Effector memory CD4-positive, alpha-beta T cell (primary cell): ENCODE results near the gene RNASEL.

ENCODE experiments used
- DNase-seq, 3 donors: peaks; one replicate each; pipeline ENCODE4 v3.0.0-alpha.2; 2020
- H3K27ac ChIP-seq: 2 replicates; pipeline ENCODE4 v1.7.0; 2013; ENCODE audit warnings: mild to moderate bottlenecking, low read length, moderate library complexity; ENCODE audit not compliant: insufficient read depth, poor library complexity, severe bottlenecking
- H3K27me3 ChIP-seq: replicated peaks from 2 replicates; pipeline ENCODE4 v1.7.0; 2013; ENCODE audit warnings: mild to moderate bottlenecking, low read length; ENCODE audit not compliant: insufficient read depth, control insufficient read depth, poor library complexity, severe bottlenecking
- H3K36me3 ChIP-seq: 2 replicates; pipeline ENCODE4 v1.7.0; 2013; ENCODE audit warnings: mild to moderate bottlenecking, low read length, moderate library complexity; ENCODE audit not compliant: control insufficient read depth, insufficient read depth
- H3K4me1 ChIP-seq: 2 replicates; pipeline ENCODE4 v1.7.0; 2013; ENCODE audit warnings: low read length, mild to moderate bottlenecking; ENCODE audit not compliant: control insufficient read depth, insufficient read depth, poor library complexity, severe bottlenecking
- H3K4me3 ChIP-seq: 2 replicates; pipeline ENCODE4 v1.7.0; 2013; ENCODE audit warnings: low read length, low read depth, mild to moderate bottlenecking; ENCODE audit not compliant: insufficient read depth, poor library complexity, severe bottlenecking
- H3K9me3 ChIP-seq: 2 replicates; pipeline ENCODE4 v1.7.0; 2013; ENCODE audit warnings: mild to moderate bottlenecking, low read length, moderate library complexity; ENCODE audit not compliant: control insufficient read depth

The RNASEL gene

DNA sequence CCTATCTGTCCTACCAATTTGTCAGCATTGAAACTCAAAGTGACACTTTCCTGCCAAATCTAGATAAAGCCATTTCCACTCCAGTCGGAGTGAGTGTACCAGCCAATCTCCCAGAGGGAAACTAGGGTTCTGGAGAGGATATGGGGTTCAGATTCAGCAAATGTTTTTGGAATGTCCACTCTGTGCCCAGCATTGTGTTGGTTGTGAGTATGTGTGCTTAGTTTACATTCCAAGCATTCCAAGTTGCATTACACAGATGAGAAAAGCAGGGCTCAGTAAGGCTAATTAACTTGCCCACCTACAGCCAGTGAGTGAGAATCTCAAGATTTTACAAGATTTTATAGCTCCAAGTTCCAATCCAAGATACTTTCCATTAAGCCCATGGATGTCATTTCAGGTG lies 41.5 kb upstream of the RNASEL start:
- no peak overlapping the region for H3K27ac ChIP-seq
- no peak overlapping the region for H3K4me3 ChIP-seq
- peaks cover 14% of the 10 kb centered on the region for H3K4me1 ChIP-seq
- no peaks in the 10 kb centered on the region for H3K9me3 ChIP-seq
- no peak for DNase-seq
- H3K36me3 ChIP-seq, result no peaks in the 10 kb centered on the region
- no peaks in the 10 kb centered on the region for H3K27me3 ChIP-seq

GRCh38 chr1:182629499-182630096 lies 40.5 kb upstream of the RNASEL start:
- Histone ChIP-seq H3K27ac (no peak overlapping the region), H3K9me3 (no peaks in the 10 kb centered on the region), H3K27me3 (no peaks in the 10 kb centered on the region), H3K4me1 (peaks cover 14% of the 10 kb centered on the region), H3K4me3 (no peak overlapping the region), H3K36me3 (no peaks in the 10 kb centered on the region)
- DNase-seq, result peak; percentile 33 to 58 (median 55)

DNA sequence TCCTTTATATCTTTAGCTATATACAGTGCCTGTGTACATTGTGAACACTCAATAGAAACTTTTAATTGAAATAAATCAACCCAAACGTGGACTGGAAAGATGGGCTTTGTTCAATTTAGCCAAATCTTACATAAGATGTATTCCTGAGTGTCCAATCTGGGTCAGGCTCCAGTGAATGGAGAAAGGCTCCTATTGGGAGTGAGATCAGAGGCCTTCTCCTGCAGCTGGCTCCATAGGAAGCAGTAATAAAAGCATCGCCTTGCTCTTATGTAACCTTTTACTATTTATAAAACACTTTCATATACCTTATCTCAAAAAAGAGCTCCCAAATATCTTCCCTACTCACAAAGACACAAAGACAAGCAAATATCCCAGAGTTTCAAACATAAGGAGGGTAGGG lies 40.0 kb upstream of the RNASEL start:
- Histone ChIP-seq H3K4me1 (peaks cover 14% of the 10 kb centered on the region), H3K36me3 (no peaks in the 10 kb centered on the region), H3K27me3 (no peaks in the 10 kb centered on the region), H3K27ac (no peak overlapping the region), H3K4me3 (no peak overlapping the region), H3K9me3 (no peaks in the 10 kb centered on the region)
- DNase-seq, result no peak

GRCh38 chr1:182628657-182629056 lies 39.6 kb upstream of the RNASEL start:
- Histone ChIP-seq H3K9me3 (no peaks in the 10 kb centered on the region), H3K27me3 (no peaks in the 10 kb centered on the region), H3K27ac (no peak overlapping the region), H3K36me3 (no peaks in the 10 kb centered on the region), H3K4me3 (no peak overlapping the region), H3K4me1 (peaks cover 14% of the 10 kb centered on the region)
- no peak for DNase-seq

- Histone ChIP-seq H3K27ac (no peak overlapping the region), H3K4me1 (peaks cover 14% of the 10 kb centered on the region), H3K4me3 (no peak overlapping the region), H3K9me3 (no peaks in the 10 kb centered on the region), H3K27me3 (no peaks in the 10 kb centered on the region), H3K36me3 (no peaks in the 10 kb centered on the region)
- DNase-seq, result no peak
Measured at GRCh38 chr1:182627622-182628021, 38.6 kb upstream of the RNASEL start.

DNA sequence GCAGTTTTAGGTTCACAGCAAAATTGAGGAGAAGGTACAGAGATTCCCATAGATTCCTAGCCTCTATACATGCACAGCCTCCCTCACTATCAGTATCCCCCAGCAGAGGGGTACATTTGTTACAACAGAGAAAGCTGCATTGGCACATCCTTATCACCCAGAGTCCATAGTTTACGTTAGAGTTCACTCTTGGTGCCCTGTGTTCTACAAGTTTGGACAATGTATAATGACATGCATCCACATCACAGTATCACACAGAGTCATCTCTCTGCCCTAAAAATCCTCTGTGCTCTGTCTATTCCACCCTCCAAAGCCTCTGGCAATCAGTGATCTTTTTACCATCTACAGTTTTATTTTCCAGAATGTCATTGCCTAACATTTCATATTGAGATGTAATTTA lies 37.5 kb upstream of the RNASEL start:
- Histone ChIP-seq H3K27ac (no peak overlapping the region), H3K9me3 (no peaks in the 10 kb centered on the region), H3K36me3 (no peaks in the 10 kb centered on the region), H3K4me3 (no peak overlapping the region), H3K4me1 (peaks cover 14% of the 10 kb centered on the region), H3K27me3 (no peaks in the 10 kb centered on the region)
- DNase-seq, result no peak

- Histone ChIP-seq H3K9me3 (no peaks in the 10 kb centered on the region), H3K4me1 (peaks cover 14% of the 10 kb centered on the region), H3K36me3 (no peaks in the 10 kb centered on the region), H3K4me3 (no peak overlapping the region), H3K27me3 (no peaks in the 10 kb centered on the region), H3K27ac (no peak overlapping the region)
- DNase-seq, result no peak
Measured at GRCh38 chr1:182625719-182626504, 36.9 kb upstream of the RNASEL start.

DNA sequence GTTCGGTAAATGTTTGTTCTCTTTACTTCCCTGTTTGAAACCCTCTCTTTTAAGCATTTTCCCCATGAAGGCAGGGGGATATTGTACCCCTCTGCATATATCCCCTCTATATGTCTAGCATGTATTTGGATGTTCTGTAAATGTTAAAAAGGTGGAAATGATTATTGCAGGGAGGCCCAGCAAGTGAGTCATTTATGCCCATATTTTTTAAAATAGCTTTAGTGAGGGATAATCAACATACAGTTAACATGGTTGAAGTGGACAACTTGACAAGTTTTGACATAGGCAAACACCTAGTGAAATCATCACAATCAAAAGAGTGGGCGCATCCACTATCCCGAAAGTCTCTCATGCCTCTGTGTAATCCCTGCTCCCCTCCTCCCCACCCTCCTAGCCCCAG lies 36.0 kb upstream of the RNASEL start:
- no peak for DNase-seq
- H3K27me3 ChIP-seq, result no peaks in the 10 kb centered on the region
- H3K4me3 ChIP-seq, result no peak overlapping the region

DNA sequence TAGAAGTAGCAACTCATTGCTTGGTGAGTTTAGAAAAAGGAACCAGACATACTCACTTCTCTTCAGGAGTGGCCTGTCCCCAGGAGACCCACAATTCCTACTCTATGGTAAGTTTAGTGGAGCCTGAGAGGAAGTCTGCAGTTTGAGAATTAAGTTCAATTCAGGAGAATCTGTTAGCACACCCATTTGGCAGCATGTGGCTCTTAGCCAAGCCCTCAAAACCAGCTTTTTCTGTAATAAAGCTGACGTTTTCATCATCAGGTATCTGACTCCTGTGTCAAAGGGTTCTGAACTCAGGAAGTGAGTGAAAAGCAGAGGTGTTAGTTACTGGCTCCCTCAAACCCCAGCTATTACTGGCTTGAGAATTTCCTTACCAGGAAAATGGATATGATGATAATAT lies 35.5 kb upstream of the RNASEL start:
- Histone ChIP-seq H3K9me3 (no peaks in the 10 kb centered on the region), H3K27me3 (no peaks in the 10 kb centered on the region), H3K4me3 (no peak overlapping the region), H3K4me1 (peaks cover 2% of the 10 kb centered on the region), H3K27ac (no peak overlapping the region), H3K36me3 (no peaks in the 10 kb centered on the region)
- DNase-seq, result no peak

More for the DNA sequence above, 36.0 kb upstream of the RNASEL start:
- H3K27ac ChIP-seq, result no peak overlapping the region
- H3K36me3 ChIP-seq, result no peaks in the 10 kb centered on the region
- H3K9me3 ChIP-seq, result no peaks in the 10 kb centered on the region
- H3K4me1 ChIP-seq, result peaks cover 6% of the 10 kb centered on the region

DNA sequence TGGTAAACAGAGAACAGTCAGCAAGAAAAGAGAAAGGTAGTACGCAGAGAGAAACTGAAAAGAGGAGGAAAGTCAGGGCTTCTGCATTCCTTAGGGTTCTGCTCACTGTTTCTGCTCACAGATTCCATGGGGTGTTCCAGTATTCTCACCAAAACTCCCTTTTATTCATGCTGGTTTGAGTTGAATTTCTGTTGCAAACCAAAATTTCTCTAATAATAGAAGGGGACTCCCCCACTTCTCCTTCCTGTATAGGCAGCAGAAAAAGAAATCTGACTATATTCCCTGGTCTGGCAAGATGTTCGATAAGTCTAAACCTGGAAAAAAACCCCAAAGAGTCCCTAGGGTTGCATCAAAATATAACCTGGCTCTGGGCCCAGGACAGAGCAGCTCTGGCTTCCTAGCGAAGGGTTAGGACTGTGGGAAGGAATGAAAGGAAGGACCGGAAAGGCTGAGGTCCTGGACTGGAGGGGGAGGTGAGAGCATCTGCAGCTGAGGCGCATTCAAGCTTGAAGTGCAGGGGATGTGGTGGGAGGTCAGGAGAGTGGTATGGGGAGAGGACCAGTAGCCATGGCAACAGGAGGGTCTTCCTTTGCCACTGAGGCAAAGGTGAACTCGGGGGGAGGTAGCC lies 34.0 kb upstream of the RNASEL start:
- no peak overlapping the region for H3K4me3 ChIP-seq
- H3K36me3 ChIP-seq, result no peaks in the 10 kb centered on the region
- H3K27ac ChIP-seq, result no peak overlapping the region
- no peaks in the 10 kb centered on the region for H3K27me3 ChIP-seq
- no peaks in the 10 kb centered on the region for H3K9me3 ChIP-seq
- no peaks in the 10 kb centered on the region for H3K4me1 ChIP-seq
- no peak for DNase-seq
